HL-60 (cell line): ENCODE data around the gene SRSF12.
A peak's percentile ranks its signal among the peaks of the same experiment; 100 is the strongest.
"Not testable (repeated sequence)": the region's sequence is repeated elsewhere in the genome, so short reads cannot be mapped to it uniquely, and the experiment has no call there.

Experiments
- DNase-seq, 2 experiments: peaks; one replicate each; pipeline ENCODE4 v3.0.0-alpha.2; 2010 to 2020; ENCODE audit warnings: low read depth in 1 of 2, low spot score in 1 of 2
- H3K27ac ChIP-seq: fragments of 250-450 bp; sonication (Bioruptor Pico); replicated peaks from 2 replicates; pipeline ENCODE4 v1.5.1; 2020; ENCODE audit warnings: mild to moderate bottlenecking, moderate library complexity
- H3K27me3 ChIP-seq: fragments of 250-450 bp; sonication (Bioruptor Pico); 2 replicates; pipeline ENCODE4 v1.5.1; 2021; ENCODE audit warnings: mild to moderate bottlenecking, moderate library complexity; ENCODE audit not compliant: insufficient read depth, poor library complexity, severe bottlenecking
- H3K4me3 ChIP-seq: replicated peaks from 2 replicates; pipeline ENCODE4 v1.5.1; 2011; ENCODE audit warnings: mild to moderate bottlenecking, control low read depth, low read length; ENCODE audit not compliant: insufficient read depth
- CTCF ChIP-seq: IDR thresholded peaks from one replicate; pipeline ENCODE4 v1.5.1; 2011; ENCODE audit warnings: low read length, control low read depth, inconsistent platforms; ENCODE audit not compliant: insufficient read depth
- GABPA ChIP-seq: IDR thresholded peaks from 2 replicates; pipeline ENCODE4 v1.6.1; 2012; ENCODE audit warnings: low read depth
- POLR2AphosphoS5 ChIP-seq: IDR thresholded peaks from 2 replicates; pipeline ENCODE4 v1.6.1; 2012; ENCODE audit warnings: low read depth
- REST ChIP-seq: IDR thresholded peaks from 2 replicates; pipeline ENCODE4 v1.6.1; 2012; ENCODE audit warnings: low read depth; ENCODE audit not compliant: insufficient replicate concordance
- SPI1 ChIP-seq: IDR thresholded peaks from 2 replicates; pipeline ENCODE4 v1.6.1; 2012; ENCODE audit warnings: low read depth, mild to moderate bottlenecking, borderline replicate concordance

The SRSF12 gene

GRCh38 chr6:89132057-89132456, 14.2 kb upstream of the SRSF12 start:
- no peak overlapping the region for H3K4me3 ChIP-seq
- peak in 1 of 2 experiments; percentile 58 for DNase-seq
- H3K27ac ChIP-seq, result no peak overlapping the region
- TF ChIP-seq SPI1 (no peak), POLR2AphosphoS5 (no peak), CTCF (no peak), REST (no peak), GABPA (peak; percentile 60)
- H3K27me3 ChIP-seq, result no peaks in the 10 kb centered on the region

GRCh38 chr6:89131599-89131998, 13.7 kb upstream of the SRSF12 start:
- Histone ChIP-seq H3K4me3 (no peak overlapping the region), H3K27me3 (no peaks in the 10 kb centered on the region), H3K27ac (no peak overlapping the region)
- TF ChIP-seq POLR2AphosphoS5 (no peak), SPI1 (no peak), GABPA (no peak), REST (no peak), CTCF (no peak)
- no peak for DNase-seq

- H3K27ac ChIP-seq, result peak overlapping the region; percentile 57
- H3K27me3 ChIP-seq, H3K4me3 ChIP-seq: not testable (repeated sequence)
- peak in 1 of 2 experiments; percentile 81 for DNase-seq
- TF ChIP-seq SPI1, result peak; percentile 48; the same call in 1 of the 2 replicates
Observed at GRCh38 chr6:89128256-89128671, 10.4 kb upstream of the SRSF12 start.

GRCh38 chr6:89122625-89123024, 4.8 kb upstream of the SRSF12 start:
- H3K27me3 ChIP-seq, result no peaks in the 10 kb centered on the region
- H3K27ac ChIP-seq, result no peak overlapping the region
- peak; percentile 31 for TF ChIP-seq CTCF
- TF ChIP-seq GABPA, result no peak
- TF ChIP-seq POLR2AphosphoS5, result no peak
- peak in 1 of 2 experiments; percentile 48 for DNase-seq
- no peak overlapping the region for H3K4me3 ChIP-seq
